Measurements from ENCODE around the gene MALSU1. TPM values are rescaled to one million over a fixed set of nuclear protein-coding genes. Genes with fewer than 3 reads are reported as not detected.
A peak's percentile ranks its signal among the peaks of the same experiment; 100 is the strongest.

The MALSU1 gene
- total and polyA plus RNA-seq, 2 of the 13 experiments (the other 11 are each of a cell fraction or from before 2014, with no cell fraction given) = 72.0 to 141 TPM

- TF ChIP-seq EP300 (IDR thresholded peaks at IDR 0.05; ENCODE audit: low read depth in 2 of 2, low read length in 2 of 2) (peak in 1 of 2 experiments; percentile 76; a peak in 2 of 4 replicates), EP300 (CRISPR knock-in tag; IDR thresholded peaks at IDR 0.05; ENCODE audit: borderline replicate concordance) (no peak; the same call in 1 of the 2 replicates), TBX2 (CRISPR knock-in tag; IDR thresholded peaks at IDR 0.05; ENCODE audit: borderline replicate concordance) (peak; percentile 74), TRAFD1 (CRISPR knock-in tag; IDR thresholded peaks at IDR 0.05; ENCODE audit: borderline replicate concordance) (no peak), ZNF547 (CRISPR knock-in tag; IDR thresholded peaks at IDR 0.05) (no peak), POLR2A (IDR thresholded peaks at IDR 0.05; ENCODE audit: insufficient read depth in 1 of 2, low read depth in 2 of 2, low read length in 2 of 2) (no peak), ZNF543 (CRISPR knock-in tag; IDR thresholded peaks at IDR 0.05) (no peak), FIP1L1 (IDR thresholded peaks at IDR 0.05; ENCODE audit: borderline replicate concordance, insufficient read depth, low read depth, low read length) (no peak), BRD4 (CRISPR knock-in tag; IDR thresholded peaks at IDR 0.05) (no peak), ZNF205 (CRISPR knock-in tag; IDR thresholded peaks at IDR 0.05) (no peak), MXD1 (CRISPR knock-in tag; IDR thresholded peaks at IDR 0.05) (no peak), TFAP4 (IDR thresholded peaks at IDR 0.05; ENCODE audit: borderline replicate concordance, low read depth) (peak; percentile 37; the same call in 1 of the 2 replicates), ZNF710 (CRISPR knock-in tag; IDR thresholded peaks at IDR 0.05; ENCODE audit: borderline replicate concordance) (0 out of 2 replicates have a peak, but pooled peaks have one; percentile 21), ZFAT (CRISPR knock-in tag; conservative IDR thresholded peaks at IDR 0.05) (no peak), SP140L (CRISPR knock-in tag; IDR thresholded peaks at IDR 0.05; ENCODE audit: borderline replicate concordance) (no peak), ZNF772 (CRISPR knock-in tag; IDR thresholded peaks at IDR 0.05) (no peak), HOXA3 (CRISPR knock-in tag; IDR thresholded peaks at IDR 0.05) (peak; percentile 17; the same call in 1 of the 2 replicates), RFXANK (CRISPR knock-in tag; IDR thresholded peaks at IDR 0.05) (no peak), SRSF4 (IDR thresholded peaks at IDR 0.05; ENCODE audit: low read depth, low read length, poor library complexity, severe bottlenecking) (no peak), ZNF800 (CRISPR knock-in tag; IDR thresholded peaks at IDR 0.05) (no peak), SKIL (CRISPR knock-in tag; IDR thresholded peaks at IDR 0.05; ENCODE audit: borderline replicate concordance) (no peak)
Measured at GRCh38 chr7:23358152-23358674, 59.1 kb downstream of the MALSU1 start (continued).
